Naive thymus-derived CD4-positive, alpha-beta T cell (primary cell): ENCODE results near the gene TOPBP1. TPM values are rescaled to one million over a fixed set of nuclear protein-coding genes. Genes with fewer than 3 reads are reported as not detected.

Experiments used
- ATAC-seq: fragments of 150-1000 bp; cut with Tn5 transposase; 2 replicates; pipeline ENCODE4 v1.10.0; 2021; ENCODE audit warnings: mild to moderate bottlenecking, moderate library complexity
- CTCF ChIA-PET: fragments of 350-600 bp; sonication (Branson Sonifier 250); formaldehyde crosslinking; loops from one replicate; lab custom pipeline; 2021; ENCODE audit warnings: antibody characterized with exemption; lab: Charles Lee
- POLR2A ChIA-PET: fragments of 350-600 bp; sonication (Branson Sonifier 250); formaldehyde crosslinking; loops from one replicate; lab custom pipeline; 2021; ENCODE audit warnings: antibody characterized with exemption, inconsistent platforms; lab: Charles Lee
- DNase-seq, 9 donors: peaks; one replicate each; pipeline versions ENCODE4 v3.0.0 to v3.0.0-alpha.2; 2020 to 2022; ENCODE audit warnings: mixed read lengths in 1 of 9
- H3K27ac ChIP-seq: one replicate; pipeline ENCODE4 v1.7.0; 2013; ENCODE audit warnings: mild to moderate bottlenecking, low read depth, low read length, moderate library complexity
- H3K27me3 ChIP-seq, 2 donors: one replicate each; pipeline ENCODE4 v1.7.0; 2013; ENCODE audit warnings: low read length in 2 of 2, mild to moderate bottlenecking in 2 of 2, moderate library complexity in 2 of 2; ENCODE audit not compliant: control insufficient read depth in 2 of 2, insufficient read depth in 2 of 2
- H3K36me3 ChIP-seq, 3 experiments: 1 replicate in 2 of 3; 2 replicates in 1 of 3; pipeline ENCODE4 v1.7.0; 2013; ENCODE audit warnings: low read length in 3 of 3, mild to moderate bottlenecking in 3 of 3, moderate library complexity in 1 of 3; ENCODE audit not compliant: insufficient read depth in 3 of 3, control insufficient read depth in 2 of 3
- H3K4me1 ChIP-seq, 2 donors: one replicate each; pipeline ENCODE4 v1.7.0; 2013; ENCODE audit warnings: low read length in 2 of 2, mild to moderate bottlenecking in 2 of 2, moderate library complexity in 1 of 2; ENCODE audit not compliant: control insufficient read depth in 2 of 2, insufficient read depth in 2 of 2
- H3K4me3 ChIP-seq: 2 replicates; pipeline ENCODE4 v1.7.0; 2013; ENCODE audit warnings: mild to moderate bottlenecking, low read length
- H3K9me3 ChIP-seq, 3 experiments: 1 replicate in 2 of 3; 2 replicates in 1 of 3; pipeline ENCODE4 v1.7.0; 2013; ENCODE audit warnings: low read length in 3 of 3; ENCODE audit not compliant: control insufficient read depth in 2 of 3
- H3K27ac Mint-ChIP-seq, 9 donors: one replicate each; pipeline ENCODE4 v1.8.0; 2020 to 2022; ENCODE audit warnings: mixed read lengths in 9 of 9, mild to moderate bottlenecking in 8 of 9, moderate library complexity in 5 of 9, inconsistent platforms in 2 of 9
- H3K27me3 Mint-ChIP-seq, 5 donors: one replicate each; pipeline ENCODE4 v1.8.0; 2021 to 2022; ENCODE audit warnings: mixed read lengths in 5 of 5, mild to moderate bottlenecking in 1 of 5
- H3K36me3 Mint-ChIP-seq, 5 donors: one replicate each; pipeline ENCODE4 v1.8.0; 2020 to 2022; ENCODE audit warnings: mixed read lengths in 5 of 5, mild to moderate bottlenecking in 3 of 5, inconsistent platforms in 1 of 5
- H3K4me1 Mint-ChIP-seq, 7 donors: one replicate each; pipeline ENCODE4 v1.8.0; 2020 to 2022; ENCODE audit warnings: mixed read lengths in 7 of 7, mild to moderate bottlenecking in 3 of 7, inconsistent platforms in 1 of 7
- H3K4me3 Mint-ChIP-seq, 10 donors: one replicate each; pipeline ENCODE4 v1.8.0; 2020 to 2022; ENCODE audit warnings: mild to moderate bottlenecking in 10 of 10, mixed read lengths in 10 of 10, moderate library complexity in 6 of 10, inconsistent platforms in 2 of 10
- H3K9me3 Mint-ChIP-seq, 11 donors: one replicate each; pipeline ENCODE4 v1.8.0; 2020 to 2022; ENCODE audit warnings: mixed read lengths in 11 of 11, mild to moderate bottlenecking in 4 of 11, inconsistent platforms in 1 of 11, moderate library complexity in 1 of 11
- intact Hi-C, 2 donors: fragments of 100-400 bp; cut with micrococcal nuclease; formaldehyde crosslinking; loops; one replicate each; pipeline ENCODE4 v1.15.1; 2023
- polyA plus RNA-seq, 2 donors: library from polyadenylated mRNA; unstranded; fragments of 300-500 nt; fragmentation: Illumina TruSeq; gene quantifications; one replicate each; pipeline ENCODE4 v1.2.3, GENCODE V29; 2021
- total RNA-seq, 6 experiments: library from RNA in 5 of 6; stranded (reverse) in 5 of 6; gene quantifications; 1 replicate in 5 of 6; 2 replicates in 1 of 6; pipeline ENCODE4 v1.2.3 and lab custom pipeline; 2021 to 2026

The TOPBP1 gene
- total and polyA plus RNA-seq, 7 experiments from 2014 or later, result 5.2 to 73.8 (median 28.7) TPM

- H3K27me3 Mint-ChIP-seq, result no peaks in the 10 kb centered on the region
- ATAC-seq (no peak), DNase-seq (no peak)
- Histone ChIP-seq H3K9me3 (no peaks in the 10 kb centered on the region), H3K4me1 (peaks cover 10 to 21% of the 10 kb centered on the region in 2 donors), H3K27ac (no peak overlapping the region), H3K27me3 (no peaks in the 10 kb centered on the region), H3K36me3 (peaks cover 10 to 72% (median 71%) of the 10 kb centered on the region in 3 experiments), H3K4me3 (no peak overlapping the region)
- H3K36me3 Mint-ChIP-seq, result peaks cover 7 to 27% (median 15%) of the 10 kb centered on the region in 5 donors
- H3K9me3 Mint-ChIP-seq, result no peaks in the 10 kb centered on the region
- no peak overlapping the region for H3K4me3 Mint-ChIP-seq
- ChIA-PET POLR2A (no interaction called here), CTCF (interaction anchor here (0.7 kb wide), 1 partner anchor 25 kb away, joined by 3 read pairs; no protein-coding TSS in a partner anchor)
- peak overlapping the region in 5 of 9 donors; percentile 14 to 69 (median 47) for H3K27ac Mint-ChIP-seq
- intact Hi-C loops, result no loop called here
- peaks cover 20 to 52% (median 46%) of the 10 kb centered on the region in 7 donors for H3K4me1 Mint-ChIP-seq
These were observed 78.3 kb downstream of the TOPBP1 start for GRCh38 chr3:133583396-133583795.

DNA sequence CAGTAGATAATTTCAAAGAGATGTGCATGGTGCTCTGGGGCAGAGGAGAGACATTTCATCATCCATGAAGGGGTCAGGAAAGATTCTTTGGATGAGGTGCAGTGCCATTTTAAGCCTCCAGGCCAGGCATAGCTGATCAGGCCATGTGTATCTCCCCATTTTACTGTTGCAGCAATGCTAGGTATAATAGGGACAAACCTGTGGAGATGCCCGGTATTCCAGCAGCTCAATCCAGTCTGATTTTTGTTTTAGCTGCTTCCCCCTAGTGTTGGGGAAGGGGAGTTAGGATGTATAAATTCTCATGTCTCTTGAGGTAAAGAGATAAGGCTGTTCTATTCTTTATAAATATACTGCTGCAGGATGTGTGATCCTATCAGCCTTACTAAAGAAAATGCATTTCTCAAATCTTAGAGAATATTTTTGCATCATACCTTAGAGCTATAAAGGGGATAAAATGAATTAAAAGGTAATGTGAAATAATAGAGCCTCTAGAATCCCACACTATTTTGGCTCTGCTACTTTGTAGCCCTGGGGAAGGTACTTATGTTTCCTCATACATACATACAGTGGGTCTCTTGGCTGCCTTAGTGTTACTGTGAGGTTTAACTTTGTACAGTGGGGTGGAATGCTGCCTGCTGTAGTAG, 83.1 kb downstream of the TOPBP1 start:
- ChIA-PET POLR2A (interaction anchor here (0.6 to 9.8 kb wide), 7 partner anchors 11 to 853 kb away, joined by 3 to 179 read pairs (median 3); partner anchors contain the start of gene TOPBP1), CTCF (interaction anchor here (0.6 to 5.6 kb wide), 5 partner anchors 9 to 852 kb away, joined by 3 to 80 read pairs (median 4); no protein-coding TSS in a partner anchor)
- Mint-ChIP-seq H3K4me1 (peaks cover 45 to 83% (median 76%) of the 10 kb centered on the region in 7 donors), H3K9me3 (no peaks in the 10 kb centered on the region), H3K27ac (peak overlapping the region in 4 of 9 donors; percentile 31 to 86 (median 61)), H3K27me3 (no peaks in the 10 kb centered on the region), H3K4me3 (peak overlapping the region; percentile 39 to 99 (median 90)), H3K36me3 (peaks cover 4 to 43% (median 21%) of the 10 kb centered on the region in 5 donors)
- peaks cover 10 to 42% (median 35%) of the 10 kb centered on the region in 3 experiments for H3K36me3 ChIP-seq
- no peak overlapping the region for H3K27ac ChIP-seq
- peak overlapping the region; percentile 12 for H3K4me3 ChIP-seq
- no peak for DNase-seq
- H3K27me3 ChIP-seq, result no peaks in the 10 kb centered on the region
- H3K4me1 ChIP-seq, result peaks cover 30 to 49% of the 10 kb centered on the region in 2 donors
- no peaks in the 10 kb centered on the region for H3K9me3 ChIP-seq
- no peak for ATAC-seq
- intact Hi-C loops, result loop anchor here (1.0 to 5.0 kb wide), 3 partner anchors 9 to 90 kb away; no protein-coding TSS in a partner anchor

- ChIA-PET POLR2A (interaction anchor here (0.6 to 9.8 kb wide), 6 partner anchors 71 to 662 kb away, joined by 3 to 179 read pairs (median 10); partner anchors contain the start of gene TOPBP1), CTCF (interaction anchor here (5.6 kb wide), 1 partner anchor 87 kb away, joined by 80 read pairs; no protein-coding TSS in a partner anchor)
- Histone ChIP-seq H3K27ac (peak overlapping the region; percentile 62), H3K27me3 (no peaks in the 10 kb centered on the region), H3K4me3 (peak overlapping the region; percentile 16), H3K9me3 (no peaks in the 10 kb centered on the region), H3K36me3 (peaks cover 10 to 29% (median 15%) of the 10 kb centered on the region in 3 experiments), H3K4me1 (peaks cover 42 to 59% of the 10 kb centered on the region in 2 donors)
- peak overlapping the region; percentile 32 to 95 (median 86) for H3K27ac Mint-ChIP-seq
- H3K27me3 Mint-ChIP-seq, result no peaks in the 10 kb centered on the region
- no peaks in the 10 kb centered on the region for H3K9me3 Mint-ChIP-seq
- no peak for DNase-seq
- H3K36me3 Mint-ChIP-seq, result peaks cover 0 to 38% (median 16%) of the 10 kb centered on the region in 5 donors
- H3K4me1 Mint-ChIP-seq, result peaks cover 41 to 81% (median 71%) of the 10 kb centered on the region in 7 donors
- intact Hi-C loops, result loop anchor here in 1 of 2 donors (5.0 kb wide), 1 partner anchor 41 kb away; no protein-coding TSS in a partner anchor
- H3K4me3 Mint-ChIP-seq, result peak overlapping the region; percentile 79 to 100 (median 96)
- no peak for ATAC-seq
These were observed 85.6 kb downstream of the TOPBP1 start for GRCh38 chr3:133576169-133576568.

DNA sequence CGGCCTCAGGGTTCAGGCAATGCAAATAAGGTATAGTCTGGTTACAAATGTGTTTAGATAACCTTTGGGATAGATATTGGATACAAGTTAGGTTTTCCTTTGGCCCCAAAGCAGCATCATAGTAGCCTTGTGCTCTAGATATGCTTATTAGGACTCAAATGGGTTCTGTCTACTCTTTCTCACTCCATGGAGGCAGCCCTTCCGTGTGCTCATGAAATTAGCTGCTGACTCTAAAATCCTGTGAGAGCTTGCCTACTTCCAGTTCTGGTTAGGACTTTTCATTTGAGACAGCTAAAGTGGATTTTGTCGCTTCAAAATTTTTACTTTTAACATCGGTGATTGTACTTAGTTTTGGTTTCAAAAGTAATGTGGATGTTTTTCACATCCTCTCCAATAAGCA, 86.7 kb downstream of the TOPBP1 start:
- H3K27ac Mint-ChIP-seq, result peak overlapping the region; percentile 91 to 100 (median 96)
- ChIA-PET POLR2A (interaction anchor here (0.7 to 9.8 kb wide), 13 partner anchors 13 to 853 kb away, joined by 3 to 179 read pairs (median 5); partner anchors contain the start of genes NPHP3 and TOPBP1), CTCF (interaction anchor here (0.8 to 1.4 kb wide), 4 partner anchors 84 to 88 kb away, joined by 3 to 6 read pairs (median 4); no protein-coding TSS in a partner anchor)
- intact Hi-C loops, result loop anchor here in 1 of 2 donors (1.0 to 5.0 kb wide), 2 partner anchors 9 to 42 kb away; no protein-coding TSS in a partner anchor
- ATAC-seq (no peak), DNase-seq (no peak)
- peaks cover 42 to 52% of the 10 kb centered on the region in 2 donors for H3K4me1 ChIP-seq
- H3K4me3 ChIP-seq, result peak overlapping the region; percentile 83
- H3K36me3 Mint-ChIP-seq, result peaks cover 0 to 37% (median 16%) of the 10 kb centered on the region in 5 donors
- H3K4me3 Mint-ChIP-seq, result peak overlapping the region; percentile 89 to 100 (median 96)
- peaks cover 41 to 82% (median 68%) of the 10 kb centered on the region in 7 donors for H3K4me1 Mint-ChIP-seq
- H3K36me3 ChIP-seq, result peaks cover 10 to 29% (median 15%) of the 10 kb centered on the region in 3 experiments
- no peaks in the 10 kb centered on the region for H3K27me3 ChIP-seq
- no peaks in the 10 kb centered on the region for H3K9me3 Mint-ChIP-seq
- H3K27ac ChIP-seq, result peak overlapping the region; percentile 90
- H3K9me3 ChIP-seq, result no peaks in the 10 kb centered on the region
- no peaks in the 10 kb centered on the region for H3K27me3 Mint-ChIP-seq

- ChIA-PET CTCF (interaction anchor here (0.8 to 1.4 kb wide), 4 partner anchors 83 to 88 kb away, joined by 3 to 6 read pairs (median 4); no protein-coding TSS in a partner anchor), POLR2A (interaction anchor here (0.5 to 9.8 kb wide), 18 partner anchors 12 to 910 kb away, joined by 3 to 179 read pairs (median 4); partner anchors contain the start of genes NPHP3 and TOPBP1)
- peak overlapping the region; percentile 91 to 100 (median 96) for H3K27ac Mint-ChIP-seq
- Histone ChIP-seq H3K9me3 (no peaks in the 10 kb centered on the region), H3K27me3 (no peaks in the 10 kb centered on the region), H3K36me3 (peaks cover 10 to 26% (median 13%) of the 10 kb centered on the region in 3 experiments), H3K4me1 (peaks cover 41 to 51% of the 10 kb centered on the region in 2 donors), H3K27ac (peak overlapping the region; percentile 90), H3K4me3 (peak overlapping the region; percentile 83)
- H3K4me1 Mint-ChIP-seq, result peaks cover 38 to 79% (median 65%) of the 10 kb centered on the region in 7 donors
- H3K36me3 Mint-ChIP-seq, result peaks cover 0 to 35% (median 16%) of the 10 kb centered on the region in 5 donors
- peak; percentile 16 for ATAC-seq
- intact Hi-C loops, result loop anchor here (5.0 kb wide), 3 partner anchors 132 to 912 kb away; partner anchors contain the start of gene UBA5 (in 1 of the 2)
- no peaks in the 10 kb centered on the region for H3K27me3 Mint-ChIP-seq
- peak in 8 of 9 donors; percentile 39 to 82 (median 57) for DNase-seq
- peak overlapping the region; percentile 89 to 100 (median 96) for H3K4me3 Mint-ChIP-seq
- H3K9me3 Mint-ChIP-seq, result no peaks in the 10 kb centered on the region
These were observed 87.4 kb downstream of the TOPBP1 start for GRCh38 chr3:133574260-133574881.
